SW 1271 (cell line): Measurements from ENCODE around the gene FBXL2.
"Not testable (repeated sequence)": the region's sequence is repeated elsewhere in the genome, so short reads cannot be mapped to it uniquely, and the experiment has no call there.

Experiments used
- DNase-seq, 2 experiments: peaks; one replicate each; lab custom pipeline; 2025; lab: John Stamatoyannopoulos, UW

Gene FBXL2

DNA sequence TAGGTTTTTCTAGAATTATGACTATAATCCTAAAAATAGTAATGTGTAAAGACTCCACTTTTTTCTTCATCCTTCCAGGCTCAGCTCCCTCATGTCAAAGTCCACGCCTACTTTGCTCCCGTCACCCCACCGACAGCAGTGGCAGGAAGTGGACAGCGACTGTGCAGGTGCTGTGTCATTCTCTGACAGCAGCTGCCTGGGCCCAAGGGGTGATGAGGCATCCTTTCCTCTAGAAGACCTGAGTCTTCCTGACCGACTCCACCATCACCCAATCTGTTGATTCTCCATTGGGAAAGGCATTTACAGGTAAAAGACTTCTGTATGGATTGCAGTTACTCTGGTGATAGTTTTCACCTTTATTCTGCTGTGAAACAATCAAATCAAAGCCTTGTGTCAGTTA lies 108.2 kb downstream of the FBXL2 start:
- DNase-seq = no peak

GRCh38 chr3:33386631-33387030 lies 109.4 kb downstream of the FBXL2 start:
- no peak for DNase-seq

DNA sequence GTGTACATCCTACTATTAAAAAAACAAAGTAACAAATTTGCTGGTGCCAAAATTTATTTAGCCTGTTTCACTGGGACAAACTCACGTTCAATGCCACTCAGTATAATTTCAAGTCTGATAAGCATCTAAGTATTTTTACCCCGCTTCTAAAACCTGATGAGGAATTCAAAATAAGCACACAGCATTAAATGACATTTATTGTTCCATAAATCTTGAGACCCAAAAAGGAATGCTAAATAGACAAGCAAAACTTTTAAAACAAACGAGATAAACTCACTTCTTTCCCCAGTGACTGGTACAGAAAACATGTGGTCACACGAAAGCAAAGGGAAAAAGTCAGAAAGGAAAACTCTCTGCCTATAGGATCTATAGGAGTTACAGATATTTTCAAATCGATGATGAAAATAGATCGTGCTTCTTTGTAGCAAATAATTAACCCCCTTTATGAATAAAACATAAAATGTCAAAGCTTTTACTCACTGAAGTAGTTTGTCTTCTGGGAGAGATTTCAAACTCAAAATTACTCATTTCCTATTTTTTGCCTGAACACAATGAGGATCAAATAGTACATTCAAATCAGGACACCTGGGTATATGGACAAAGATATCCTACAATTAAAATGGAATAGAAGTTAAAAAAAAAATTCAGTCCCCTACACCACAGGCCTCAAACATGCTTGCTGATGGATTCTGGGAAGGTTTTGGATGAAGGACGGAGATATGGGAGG lies 111.3 kb downstream of the FBXL2 start:
- no peak for DNase-seq

DNA sequence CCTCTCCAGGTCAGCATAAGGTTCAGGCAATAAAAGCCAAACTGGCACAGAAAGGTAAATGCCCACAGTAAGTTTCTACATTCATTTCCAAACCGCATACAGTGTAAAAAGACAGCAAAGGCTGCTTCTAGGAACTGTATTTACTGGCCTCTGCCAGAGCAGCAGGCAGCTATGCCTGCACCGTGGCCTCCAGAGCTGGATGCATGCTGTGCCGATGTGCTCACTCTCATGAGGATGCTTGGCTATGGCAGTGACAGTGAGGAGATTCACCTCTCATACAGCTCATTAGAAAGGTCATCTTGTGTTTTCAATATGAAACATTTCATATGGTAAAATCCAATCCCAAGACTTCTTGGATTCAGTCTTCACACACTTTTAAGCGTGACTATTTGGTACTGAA lies 112.7 kb downstream of the FBXL2 start:
- DNase-seq = no peak

DNA sequence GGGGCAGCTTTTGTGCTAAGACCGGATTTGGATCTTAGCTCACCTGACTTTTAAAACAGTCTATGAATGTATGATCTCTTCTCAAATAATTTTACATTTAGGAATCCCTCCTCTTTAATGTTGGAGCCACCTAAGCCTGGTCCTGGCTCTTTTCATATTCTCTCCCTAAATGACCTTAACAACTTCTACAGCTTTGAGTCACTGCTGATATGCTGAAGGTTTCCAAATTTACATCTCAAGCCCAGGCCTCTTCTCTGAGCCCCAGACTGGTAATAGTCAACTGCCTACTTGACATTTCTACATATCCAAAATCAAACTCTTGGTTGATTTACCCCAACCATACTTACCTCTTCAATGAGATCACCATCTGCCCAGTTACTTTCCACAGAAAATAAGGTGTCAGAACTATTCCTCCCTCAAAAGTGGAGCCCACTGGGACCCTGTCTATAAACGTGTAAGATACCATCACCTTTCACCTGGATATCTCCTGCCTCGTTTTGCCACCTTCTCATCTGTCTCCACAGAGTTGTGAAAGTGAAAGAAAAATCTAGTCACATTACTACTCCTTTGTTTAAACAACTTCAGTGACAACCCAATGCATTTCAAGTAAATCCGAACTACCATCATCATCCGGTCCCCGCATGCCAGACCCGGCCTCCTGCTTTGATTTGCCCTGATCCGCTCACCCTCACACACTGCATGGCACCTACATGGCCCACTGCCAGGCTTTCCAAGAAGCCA lies 114.2 kb downstream of the FBXL2 start:
- no peak for DNase-seq

GRCh38 chr3:33392144-33392543 lies 114.9 kb downstream of the FBXL2 start:
- no peak for DNase-seq

DNA sequence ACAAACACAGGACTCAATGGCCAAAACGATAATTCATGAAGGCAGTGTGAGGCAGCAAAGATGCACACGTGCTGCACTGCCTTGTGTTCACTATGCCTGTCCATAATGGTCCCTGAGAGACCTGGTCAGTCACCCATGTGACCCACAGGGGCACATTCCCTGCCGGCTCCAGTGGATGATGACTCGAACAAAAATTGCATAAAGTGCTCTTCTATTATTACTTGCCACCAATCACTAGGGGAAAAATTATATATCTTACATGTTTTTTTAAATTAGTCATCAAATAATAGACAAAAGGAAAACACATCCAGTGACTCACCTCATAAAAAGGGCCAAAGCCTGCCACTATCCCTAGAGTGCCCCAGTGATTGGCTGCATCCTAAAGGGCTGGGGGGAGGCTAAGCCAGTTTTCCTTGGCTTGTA lies 115.5 kb downstream of the FBXL2 start:
- peak; percentile 47 to 81 for DNase-seq

- DNase-seq = no peak
Observed at GRCh38 chr3:33394403-33395054, 117.3 kb downstream of the FBXL2 start.

GRCh38 chr3:33395900-33396299 lies 118.7 kb downstream of the FBXL2 start:
- no peak for DNase-seq

DNA sequence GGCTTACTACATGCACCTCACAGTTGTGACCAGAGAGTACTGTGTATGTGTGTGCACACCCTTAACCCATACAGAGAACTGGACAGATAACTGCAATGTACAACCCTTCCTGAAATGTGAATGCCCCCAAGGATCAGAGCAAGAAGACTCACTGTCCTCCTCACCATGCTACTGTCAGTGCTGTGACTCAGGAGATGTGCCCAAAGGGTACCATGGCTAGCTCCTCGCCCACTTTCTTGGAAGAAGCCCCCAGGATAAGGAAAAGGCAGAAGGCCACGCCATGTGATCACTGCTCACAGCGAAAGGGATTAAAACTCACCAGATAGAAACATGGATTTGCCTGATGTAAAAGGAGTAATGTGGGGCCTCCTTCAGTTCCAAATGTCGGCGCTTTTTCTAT lies 121.2 kb downstream of the FBXL2 start:
- DNase-seq = no peak

- DNase-seq = no peak
Observed at GRCh38 chr3:33401781-33402180, 124.5 kb downstream of the FBXL2 start.

- DNase-seq = no peak
Observed at GRCh38 chr3:33402936-33403335, 125.7 kb downstream of the FBXL2 start.

DNA sequence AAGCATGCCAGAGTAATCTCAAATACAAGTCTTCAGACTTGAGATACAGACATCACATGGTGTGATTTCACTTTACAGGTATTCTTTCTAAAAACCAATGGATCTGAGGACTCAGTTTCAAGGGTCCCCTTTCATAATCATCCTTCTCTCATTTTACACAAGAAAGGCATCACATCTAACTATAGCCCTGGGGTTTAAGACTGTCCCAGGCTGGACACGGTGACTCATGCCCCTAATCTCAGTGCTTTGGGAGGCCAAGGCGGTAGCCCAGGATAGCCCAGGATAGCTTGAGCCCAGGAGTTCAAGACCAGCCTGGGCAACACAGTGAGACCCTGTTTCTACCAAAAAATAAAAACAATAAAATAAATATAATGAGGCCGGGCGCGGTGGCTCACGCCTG lies 126.5 kb downstream of the FBXL2 start:
- no peak for DNase-seq

- not testable (repeated sequence) for DNase-seq
Observed at GRCh38 chr3:33410816-33411215, 133.6 kb downstream of the FBXL2 start.

- no peak for DNase-seq
Observed at GRCh38 chr3:33417066-33417673, 139.9 kb downstream of the FBXL2 start.

- DNase-seq = no peak
Observed at GRCh38 chr3:33419948-33420347, 142.7 kb downstream of the FBXL2 start.

DNA sequence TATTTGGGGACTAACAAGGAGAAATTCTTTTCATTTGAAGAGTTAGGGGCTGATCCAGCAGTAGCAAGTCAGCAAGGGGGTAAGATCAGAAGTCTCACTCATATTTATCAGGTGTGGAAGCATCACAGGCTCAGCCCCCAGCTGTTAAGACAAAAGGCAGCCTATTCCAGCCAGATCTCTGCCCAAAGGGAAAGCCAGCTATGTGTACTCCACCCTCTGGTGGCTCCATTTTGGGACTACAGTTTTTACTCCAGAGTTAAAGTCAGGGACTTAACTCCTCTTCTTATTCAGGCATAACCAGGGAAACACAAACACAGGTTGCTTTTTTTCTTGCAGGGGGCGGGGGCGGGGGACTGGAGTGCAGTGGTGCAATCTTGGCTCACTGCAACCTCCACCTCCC lies 143.7 kb downstream of the FBXL2 start:
- DNase-seq = peak in 1 of 2 experiments; percentile 30

DNA sequence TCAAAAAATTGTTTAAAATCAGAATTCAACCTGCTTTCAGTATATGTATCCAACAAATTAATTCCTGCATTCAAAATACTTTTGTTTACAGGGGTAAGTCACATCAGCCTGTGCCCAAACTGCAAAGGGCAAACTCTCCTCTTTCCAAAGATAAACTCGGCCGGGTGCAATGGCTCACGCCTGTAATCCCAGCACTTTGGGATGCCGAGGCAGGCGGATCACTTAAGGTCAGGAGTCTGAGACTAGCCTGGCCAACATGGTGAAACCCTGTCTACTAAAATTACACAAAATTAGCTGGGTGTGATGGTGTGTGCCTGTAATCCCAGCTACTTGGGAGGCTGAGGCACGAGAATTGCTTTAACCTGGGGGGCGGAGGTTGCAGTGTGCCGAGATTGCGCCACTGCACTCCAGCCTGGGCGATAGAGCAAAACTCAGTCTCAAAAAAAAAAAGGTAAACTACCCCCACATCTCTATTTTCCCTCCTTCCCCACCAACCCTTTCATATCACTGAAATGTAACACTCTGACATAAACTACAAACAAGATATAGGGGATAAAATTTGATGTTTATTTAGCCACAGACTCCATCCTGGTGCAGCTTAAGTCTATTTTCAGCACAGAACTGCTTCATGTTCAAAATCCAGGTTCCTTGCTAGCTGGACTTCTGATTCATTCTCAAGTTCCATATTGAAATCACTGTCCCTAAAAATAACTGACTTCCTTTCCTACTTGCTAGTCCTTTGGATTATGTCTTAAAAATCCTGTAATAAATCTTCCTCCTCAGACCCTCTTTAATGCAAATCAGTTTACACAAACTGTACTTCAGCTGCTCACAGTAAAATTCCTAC lies 147.6 kb downstream of the FBXL2 start:
- no peak for DNase-seq

DNA sequence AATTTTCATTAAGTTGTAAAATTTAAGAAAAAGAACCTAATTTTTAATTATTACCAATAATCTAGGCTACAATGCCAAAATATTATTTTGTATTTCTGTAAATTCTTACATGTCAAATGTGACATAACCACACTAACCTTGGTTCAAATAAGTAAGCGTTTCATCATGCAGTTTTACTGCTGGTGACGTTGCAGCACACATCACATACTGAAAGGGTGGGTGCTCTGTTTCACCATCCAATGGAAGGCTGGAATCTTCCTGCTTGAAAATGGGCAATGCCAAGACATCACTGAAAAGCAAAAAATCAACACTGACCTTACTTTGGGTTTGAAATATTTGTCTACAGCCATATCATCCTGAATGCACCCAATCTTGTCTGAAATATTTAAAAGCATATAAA lies 148.2 kb downstream of the FBXL2 start:
- no peak for DNase-seq

GRCh38 chr3:33426068-33426467 lies 148.8 kb downstream of the FBXL2 start:
- no peak for DNase-seq

DNA sequence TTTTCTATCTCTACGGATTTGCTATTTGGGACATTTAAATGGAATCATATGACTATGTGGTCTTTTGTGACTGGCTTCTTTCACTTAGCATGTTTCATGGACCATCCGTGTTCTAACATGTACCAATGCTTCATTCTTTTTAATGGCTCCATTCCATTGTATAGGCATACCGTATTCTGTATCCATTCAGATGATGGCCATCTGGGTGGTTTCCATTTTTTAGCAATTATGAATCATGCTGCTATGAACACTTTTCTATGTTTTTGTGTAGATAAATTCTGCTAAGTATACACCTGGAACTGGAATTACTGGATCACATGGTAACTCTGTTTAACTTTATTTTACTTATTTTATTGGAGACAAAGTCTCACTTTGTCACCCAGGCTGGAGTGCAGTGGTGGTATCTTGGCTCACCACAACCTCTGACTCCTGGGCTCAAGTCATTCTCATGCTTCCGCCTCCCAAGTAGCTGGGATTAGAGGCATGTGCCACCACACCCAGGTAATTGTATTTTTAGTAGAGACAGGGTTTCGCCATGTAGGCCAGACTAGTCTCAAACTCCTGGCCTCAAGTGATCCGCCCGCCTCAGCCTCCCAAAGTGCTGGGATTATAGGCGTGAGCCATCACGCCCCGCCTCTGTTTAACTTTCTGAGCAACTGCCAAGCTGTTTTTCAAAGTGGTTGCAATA lies 149.5 kb downstream of the FBXL2 start:
- no peak for DNase-seq
